OCI-LY1 (cell line): ENCODE measurements around the gene RPRD1A.
"Not testable (repeated sequence)": the region's sequence is repeated elsewhere in the genome, so short reads cannot be mapped to it uniquely, and the experiment has no call there.

Experiments used
- H2AFZ ChIP-seq: fragments of 200-600 bp; sonication (generic), shearing (Covaris generic); 2 replicates; pipeline ENCODE4 v1.6.0; 2014; ENCODE audit warnings: antibody characterized with exemption, mild to moderate bottlenecking, low read length
- H3F3A ChIP-seq: fragments of 200-600 bp; sonication (generic), shearing (Covaris generic); 2 replicates; pipeline ENCODE4 v1.6.0; 2014; ENCODE audit warnings: mild to moderate bottlenecking, antibody characterized with exemption, low read length, moderate library complexity; ENCODE audit not compliant: insufficient read depth
- H3K27ac ChIP-seq: fragments of 200-600 bp; sonication (generic); 2 replicates; pipeline ENCODE4 v1.5.1; 2014; ENCODE audit warnings: low read length, mixed run types, mild to moderate bottlenecking, low read depth; ENCODE audit not compliant: poor library complexity, severe bottlenecking
- H3K27me3 ChIP-seq: fragments of 200-600 bp; sonication (generic); 2 replicates; pipeline ENCODE4 v1.6.0; 2014; ENCODE audit warnings: antibody characterized with exemption, mild to moderate bottlenecking, low read length, moderate library complexity; ENCODE audit not compliant: insufficient read depth
- H3K36me3 ChIP-seq: fragments of 200-600 bp; sonication (generic); 2 replicates; pipeline ENCODE4 v1.6.1; 2014; ENCODE audit warnings: mild to moderate bottlenecking, antibody characterized with exemption, low read length, moderate library complexity, mixed read lengths; ENCODE audit not compliant: insufficient read depth
- H3K4me1 ChIP-seq: fragments of 200-600 bp; sonication (generic); 2 replicates; pipeline ENCODE4 v1.5.1; 2014; ENCODE audit warnings: mild to moderate bottlenecking, low read length, moderate library complexity; ENCODE audit not compliant: insufficient read depth, severe bottlenecking
- H3K4me2 ChIP-seq: fragments of 200-600 bp; sonication (generic), shearing (Covaris generic); 2 replicates; pipeline ENCODE4 v1.6.1; 2014; ENCODE audit warnings: low read length
- H3K4me3 ChIP-seq: fragments of 200-600 bp; sonication (generic); 2 replicates; pipeline ENCODE4 v1.5.1; 2014; ENCODE audit warnings: low read length, low read depth, mild to moderate bottlenecking, mixed read lengths; ENCODE audit not compliant: poor library complexity, severe bottlenecking
- H3K79me2 ChIP-seq: fragments of 200-600 bp; shearing (Covaris generic); 2 replicates; pipeline ENCODE4 v1.6.1; 2016; ENCODE audit warnings: mixed run types, low read length, mixed read lengths; ENCODE audit not compliant: insufficient read depth
- H3K9ac ChIP-seq: fragments of 200-600 bp; sonication (generic), shearing (Covaris generic); 2 replicates; pipeline ENCODE4 v1.6.1; 2014; ENCODE audit warnings: mild to moderate bottlenecking, low read length, mixed read lengths
- H3K9me2 ChIP-seq: fragments of 200-600 bp; sonication (generic), shearing (Covaris generic); 2 replicates; pipeline ENCODE4 v1.6.1; 2014; ENCODE audit warnings: low read depth, mild to moderate bottlenecking, low read length, mixed read lengths
- H3K9me3 ChIP-seq: fragments of 200-600 bp; shearing (Covaris generic); 2 replicates; pipeline ENCODE4 v1.6.1; 2014; ENCODE audit warnings: low read length, mixed read lengths
- H4K20me1 ChIP-seq: fragments of 200-600 bp; sonication (generic), shearing (Covaris generic); 2 replicates; pipeline ENCODE4 v1.6.0; 2016; ENCODE audit warnings: mild to moderate bottlenecking, low read length; ENCODE audit not compliant: insufficient read depth
- EZH2 ChIP-seq: fragments of 200-600 bp; sonication (generic), shearing (Covaris generic); IDR thresholded peaks from 2 replicates; pipeline ENCODE4 v1.8.0; 2017; ENCODE audit warnings: borderline replicate concordance, mixed run types, mild to moderate bottlenecking, antibody characterized with exemption, low read length, moderate library complexity, mixed read lengths
- TF ChIP-seq, protein P1 (sequence below): fragments of 200-600 bp; sonication (generic), shearing (Covaris generic); IDR thresholded peaks from 2 replicates; pipeline ENCODE4 v1.5.1; 2017; ENCODE audit warnings: mild to moderate bottlenecking, antibody characterized with exemption, low read length, moderate library complexity, mixed read lengths

RPRD1A gene

DNA sequence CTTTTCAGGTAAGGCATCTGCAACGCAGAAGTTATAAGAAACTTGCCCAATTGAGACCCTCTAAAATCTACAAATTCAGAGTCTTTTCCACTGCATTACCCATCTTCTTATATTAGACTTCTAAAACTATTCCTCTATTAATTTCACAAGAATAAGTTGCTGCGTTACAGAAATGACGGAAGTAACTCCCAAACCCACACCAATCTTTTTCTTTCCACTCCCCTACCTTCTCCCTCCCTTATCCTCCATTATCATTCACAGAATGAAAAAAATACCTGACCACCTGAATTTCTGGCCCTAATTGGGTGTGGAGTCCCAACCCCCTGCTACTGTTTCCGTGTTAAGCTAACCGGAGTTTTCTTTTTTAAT lies 689 bp downstream of the RPRD1A start:
- H3K36me3 ChIP-seq, result peaks cover 16% of the 10 kb centered on the region
- peaks cover 37% of the 10 kb centered on the region for H3K4me1 ChIP-seq
- no peaks in the 10 kb centered on the region for H4K20me1 ChIP-seq
- H3K9me3 ChIP-seq, result no peaks in the 10 kb centered on the region
- no peak overlapping the region for H2AFZ ChIP-seq
- peaks cover 53% of the 10 kb centered on the region for H3K79me2 ChIP-seq
- no peaks in the 10 kb centered on the region for H3K9me2 ChIP-seq
- peak overlapping the region; percentile 86 for H3K4me2 ChIP-seq
- TF ChIP-seq EZH2, result no peak
- TF ChIP-seq, protein P1, sequence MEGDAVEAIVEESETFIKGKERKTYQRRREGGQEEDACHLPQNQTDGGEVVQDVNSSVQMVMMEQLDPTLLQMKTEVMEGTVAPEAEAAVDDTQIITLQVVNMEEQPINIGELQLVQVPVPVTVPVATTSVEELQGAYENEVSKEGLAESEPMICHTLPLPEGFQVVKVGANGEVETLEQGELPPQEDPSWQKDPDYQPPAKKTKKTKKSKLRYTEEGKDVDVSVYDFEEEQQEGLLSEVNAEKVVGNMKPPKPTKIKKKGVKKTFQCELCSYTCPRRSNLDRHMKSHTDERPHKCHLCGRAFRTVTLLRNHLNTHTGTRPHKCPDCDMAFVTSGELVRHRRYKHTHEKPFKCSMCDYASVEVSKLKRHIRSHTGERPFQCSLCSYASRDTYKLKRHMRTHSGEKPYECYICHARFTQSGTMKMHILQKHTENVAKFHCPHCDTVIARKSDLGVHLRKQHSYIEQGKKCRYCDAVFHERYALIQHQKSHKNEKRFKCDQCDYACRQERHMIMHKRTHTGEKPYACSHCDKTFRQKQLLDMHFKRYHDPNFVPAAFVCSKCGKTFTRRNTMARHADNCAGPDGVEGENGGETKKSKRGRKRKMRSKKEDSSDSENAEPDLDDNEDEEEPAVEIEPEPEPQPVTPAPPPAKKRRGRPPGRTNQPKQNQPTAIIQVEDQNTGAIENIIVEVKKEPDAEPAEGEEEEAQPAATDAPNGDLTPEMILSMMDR, result no peak
- peak overlapping the region; percentile 79 for H3K9ac ChIP-seq
- peak overlapping the region; percentile 80 for H3K4me3 ChIP-seq
- H3K27ac ChIP-seq, result peak overlapping the region; percentile 44
- H3K27me3 ChIP-seq, result no peaks in the 10 kb centered on the region
- H3F3A ChIP-seq, result no peaks in the 10 kb centered on the region

DNA sequence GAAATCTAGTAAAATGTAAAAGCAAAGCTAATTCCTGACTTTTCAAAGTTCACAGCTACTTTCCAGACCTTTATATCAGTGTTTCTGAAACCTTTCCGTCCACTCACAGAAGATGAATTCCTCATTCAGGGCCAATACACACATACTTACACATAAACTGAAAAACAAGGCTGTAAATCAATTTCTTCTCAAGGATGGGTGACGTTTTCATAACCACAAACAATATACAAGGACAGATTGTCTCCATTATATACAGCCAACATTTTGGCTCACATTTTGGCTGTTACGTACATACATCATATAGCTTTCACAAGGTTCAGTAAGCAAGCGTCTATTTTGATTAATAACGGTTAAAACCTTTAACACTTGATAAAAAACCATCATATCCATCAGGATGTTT lies 1.4 kb downstream of the RPRD1A start:
- Histone ChIP-seq H3K4me1 (peaks cover 44% of the 10 kb centered on the region), H3K36me3 (peaks cover 16% of the 10 kb centered on the region), H3K9me2 (no peaks in the 10 kb centered on the region), H4K20me1 (no peaks in the 10 kb centered on the region), H3K27me3 (no peaks in the 10 kb centered on the region), H3K9ac (peak overlapping the region; percentile 79), H3K4me3 (peak overlapping the region; percentile 80), H3K79me2 (peaks cover 60% of the 10 kb centered on the region), H3K27ac (no peak overlapping the region), H3K9me3 (no peaks in the 10 kb centered on the region), H3K4me2 (peak overlapping the region; percentile 86), H2AFZ (no peak overlapping the region), H3F3A (no peaks in the 10 kb centered on the region)
- no peak for TF ChIP-seq EZH2
- TF ChIP-seq, protein P1, result no peak

DNA sequence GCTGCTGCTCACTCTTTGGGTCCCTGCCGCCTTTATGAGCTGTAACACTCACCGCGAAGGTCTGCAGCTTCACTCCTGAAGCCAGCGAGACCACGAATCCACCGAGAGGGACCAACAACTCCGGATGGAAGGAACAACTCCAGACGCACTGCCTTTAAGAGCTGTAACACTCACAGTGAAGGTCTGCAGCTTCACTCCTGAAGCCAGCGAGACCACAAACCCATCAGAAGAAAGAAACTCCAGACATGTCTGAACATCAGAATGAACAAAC lies 2.6 kb downstream of the RPRD1A start:
- H3F3A ChIP-seq, H3K9me2 ChIP-seq, H4K20me1 ChIP-seq, H3K9me3 ChIP-seq, H2AFZ ChIP-seq, H3K4me2 ChIP-seq, H3K27ac ChIP-seq, H3K27me3 ChIP-seq, H3K4me3 ChIP-seq, H3K9ac ChIP-seq: not testable (repeated sequence)
- Histone ChIP-seq H3K4me1 (peaks cover 56% of the 10 kb centered on the region), H3K79me2 (peaks cover 72% of the 10 kb centered on the region), H3K36me3 (peaks cover 16% of the 10 kb centered on the region)

DNA sequence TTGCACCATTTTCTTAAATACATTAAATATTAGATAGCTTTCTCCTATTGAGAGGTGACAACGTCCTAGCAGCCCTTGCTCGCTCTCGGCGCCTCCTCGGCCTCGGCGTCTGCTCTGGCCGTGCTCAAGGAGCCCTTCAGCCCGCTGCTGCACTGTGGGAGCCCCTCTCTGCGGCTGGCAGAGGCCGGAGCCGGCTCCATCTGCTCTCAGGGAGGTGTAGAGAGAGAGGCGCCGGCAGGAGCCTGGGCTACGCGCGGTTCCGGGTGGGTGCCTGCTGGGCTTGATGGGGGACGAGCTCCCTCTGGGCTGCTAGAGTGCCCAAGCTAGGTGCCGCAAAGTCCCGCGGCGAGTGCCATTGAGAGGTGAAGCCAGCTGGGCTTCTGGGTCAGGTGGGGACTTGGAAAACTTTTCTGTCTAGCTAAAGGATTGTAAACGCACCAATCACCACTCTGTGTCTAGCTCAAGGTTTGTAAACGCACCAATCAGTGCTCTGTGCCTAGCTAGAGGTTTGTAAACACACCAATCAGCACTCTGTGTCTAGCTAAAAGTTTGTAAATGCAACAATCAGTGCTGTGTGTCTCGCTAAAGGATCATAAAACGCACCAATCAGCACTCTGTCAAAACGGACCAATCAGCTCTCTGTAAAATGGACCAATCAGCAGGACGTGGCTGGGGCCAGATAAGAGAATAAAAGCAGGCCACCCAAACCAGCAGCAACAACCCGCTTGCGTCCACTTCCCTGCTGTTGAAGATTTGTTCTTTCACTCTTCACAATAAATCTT lies 3.1 kb downstream of the RPRD1A start:
- TF ChIP-seq EZH2, result no peak
- H3F3A ChIP-seq, result no peaks in the 10 kb centered on the region
- no peaks in the 10 kb centered on the region for H4K20me1 ChIP-seq
- H3K9me3 ChIP-seq, result no peaks in the 10 kb centered on the region
- peaks cover 56% of the 10 kb centered on the region for H3K4me1 ChIP-seq
- no peak overlapping the region for H3K9ac ChIP-seq
- H2AFZ ChIP-seq, result no peak overlapping the region
- H3K9me2 ChIP-seq, result no peaks in the 10 kb centered on the region
- H3K4me2 ChIP-seq, result peak overlapping the region; percentile 22; the same call in 1 of the 2 replicates
- no peaks in the 10 kb centered on the region for H3K27me3 ChIP-seq
- peaks cover 77% of the 10 kb centered on the region for H3K79me2 ChIP-seq
- H3K36me3 ChIP-seq, result peaks cover 16% of the 10 kb centered on the region
- no peak overlapping the region for H3K4me3 ChIP-seq
- H3K27ac ChIP-seq, result no peak overlapping the region
